ENCODE data around the gene RERE.

Gene RERE

GRCh38 chr1:8472668-8473067, 344.8 kb downstream of the RERE start:
- H3K4me3 ChIP-seq, result no peak overlapping the region
- DNase-seq (ENCODE audit: low read depth, low spot score), result no peak

DNA sequence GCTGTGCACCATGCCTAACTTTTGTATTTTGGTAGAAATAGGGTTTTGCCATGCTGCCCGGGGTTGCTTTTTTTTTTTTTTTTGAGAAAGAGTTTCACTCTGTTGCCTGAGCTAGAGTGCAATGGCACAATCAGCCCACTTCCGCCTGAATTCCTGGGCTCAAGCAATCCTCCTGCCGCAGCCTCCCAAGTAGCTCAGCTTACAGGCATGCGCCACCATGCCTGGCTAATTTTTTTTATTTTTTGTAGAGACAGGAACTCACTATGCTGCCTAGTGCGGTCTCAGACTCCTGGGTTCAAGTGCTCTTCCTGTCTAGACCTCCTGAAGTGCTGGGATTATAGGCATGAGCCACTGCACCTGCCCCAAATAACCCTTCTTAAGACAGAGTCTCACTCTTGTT, 346.0 kb downstream of the RERE start:
- TF ChIP-seq POLR2AphosphoS5 (IDR thresholded peaks at IDR 0.05; ENCODE audit: borderline replicate concordance, low read depth, low read length) (no peak), FOXP2 (optimal IDR thresholded peaks at IDR 0.05; ENCODE audit: control extremely low read depth, extremely low read length, insufficient read depth) (no peak), EZH2 (IDR thresholded peaks at IDR 0.05) (no peak)

More at GRCh38 chr1:8472668-8473067, 344.8 kb downstream of the RERE start:
- Histone ChIP-seq H3K9me3 (ENCODE audit: low read depth, low read length) (no peaks in the 10 kb centered on the region), H3K27ac (no peak overlapping the region), H3K9ac (ENCODE audit: insufficient read length) (no peak overlapping the region), H3K36me3 (ENCODE audit: insufficient read depth, low read length) (no peaks in the 10 kb centered on the region)
- TF ChIP-seq POLR2AphosphoS5 (IDR thresholded peaks at IDR 0.05; ENCODE audit: borderline replicate concordance, low read depth, low read length) (no peak), EZH2 (IDR thresholded peaks at IDR 0.05) (no peak), FOXP2 (optimal IDR thresholded peaks at IDR 0.05; ENCODE audit: control extremely low read depth, extremely low read length, insufficient read depth) (no peak)

GRCh38 chr1:8468751-8469150, 348.7 kb downstream of the RERE start:
- H3K27ac ChIP-seq, result no peak overlapping the region
- H3K4me3 ChIP-seq, result no peak overlapping the region
- TF ChIP-seq FOXP2 (optimal IDR thresholded peaks at IDR 0.05; ENCODE audit: control extremely low read depth, extremely low read length, insufficient read depth), result no peak
- TF ChIP-seq EZH2 (IDR thresholded peaks at IDR 0.05), result no peak
- TF ChIP-seq POLR2AphosphoS5 (IDR thresholded peaks at IDR 0.05; ENCODE audit: borderline replicate concordance, low read depth, low read length), result no peak
- H3K9ac ChIP-seq (ENCODE audit: insufficient read length), result no peak overlapping the region
- no peak for DNase-seq (ENCODE audit: low read depth, low spot score)
- H3K9me3 ChIP-seq (ENCODE audit: low read depth, low read length), result no peaks in the 10 kb centered on the region
- no peaks in the 10 kb centered on the region; the same call in 1 of the 2 replicates for H3K36me3 ChIP-seq (ENCODE audit: insufficient read depth, low read length)

More for the DNA sequence above, 346.0 kb downstream of the RERE start:
- no peak overlapping the region for H3K27ac ChIP-seq
- no peak for DNase-seq (ENCODE audit: low read depth, low spot score)
- H3K36me3 ChIP-seq (ENCODE audit: insufficient read depth, low read length), result no peaks in the 10 kb centered on the region
- no peaks in the 10 kb centered on the region for H3K9me3 ChIP-seq (ENCODE audit: low read depth, low read length)
- no peak overlapping the region for H3K4me3 ChIP-seq
- H3K9ac ChIP-seq (ENCODE audit: insufficient read length), result no peak overlapping the region

DNA sequence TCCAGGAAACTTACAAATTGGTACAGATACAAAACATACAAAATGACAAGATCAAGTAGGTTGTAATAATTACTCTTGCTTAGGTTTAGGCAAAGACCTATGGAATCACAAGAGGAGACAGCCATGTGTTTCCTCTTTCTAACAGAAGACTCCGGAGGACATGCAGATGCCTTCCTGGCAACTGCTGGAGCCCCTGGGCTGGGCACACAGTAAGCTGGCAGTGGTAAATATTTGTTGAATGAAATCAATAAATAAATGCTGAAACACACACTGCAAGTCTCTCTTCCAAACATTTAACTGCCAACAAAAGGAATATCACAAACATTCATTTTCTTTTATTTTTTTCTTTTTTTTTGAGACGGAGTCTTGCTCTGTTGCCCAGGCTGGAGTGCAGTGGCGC, 350.1 kb downstream of the RERE start:
- DNase-seq (ENCODE audit: low read depth, low spot score), result no peak
- Histone ChIP-seq H3K4me3 (no peak overlapping the region), H3K9me3 (ENCODE audit: low read depth, low read length) (no peaks in the 10 kb centered on the region), H3K27ac (no peak overlapping the region), H3K36me3 (ENCODE audit: insufficient read depth, low read length) (no peaks in the 10 kb centered on the region; the same call in 1 of the 2 replicates), H3K9ac (ENCODE audit: insufficient read length) (no peak overlapping the region)
- TF ChIP-seq POLR2AphosphoS5 (IDR thresholded peaks at IDR 0.05; ENCODE audit: borderline replicate concordance, low read depth, low read length), result no peak
- TF ChIP-seq EZH2 (IDR thresholded peaks at IDR 0.05), result no peak
- no peak for TF ChIP-seq FOXP2 (optimal IDR thresholded peaks at IDR 0.05; ENCODE audit: control extremely low read depth, extremely low read length, insufficient read depth)

DNA sequence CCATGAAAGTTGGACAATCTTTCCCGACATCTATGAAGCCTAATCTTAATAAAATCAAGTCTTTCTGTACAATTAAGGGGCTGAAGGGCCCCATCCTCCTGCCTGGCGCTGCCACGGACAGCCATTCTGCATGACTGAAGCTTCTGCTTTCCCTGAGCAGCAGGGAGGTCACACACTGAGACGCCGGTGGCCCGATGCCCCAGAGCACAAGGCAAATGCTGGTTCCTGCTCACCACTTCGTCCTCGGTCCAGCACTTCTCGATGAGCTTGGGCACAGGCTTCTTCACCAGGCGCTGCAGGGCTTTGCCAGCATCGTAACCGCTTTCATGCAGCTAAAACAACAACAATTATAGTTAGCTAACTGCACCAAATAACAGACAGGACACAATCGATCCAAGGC, 351.7 kb downstream of the RERE start:
- TF ChIP-seq EZH2 (IDR thresholded peaks at IDR 0.05) (no peak), POLR2AphosphoS5 (IDR thresholded peaks at IDR 0.05; ENCODE audit: borderline replicate concordance, low read depth, low read length) (no peak), FOXP2 (optimal IDR thresholded peaks at IDR 0.05; ENCODE audit: control extremely low read depth, extremely low read length, insufficient read depth) (no peak)
- Histone ChIP-seq H3K9me3 (ENCODE audit: low read depth, low read length) (no peaks in the 10 kb centered on the region), H3K36me3 (ENCODE audit: insufficient read depth, low read length) (no peaks in the 10 kb centered on the region; the same call in 1 of the 2 replicates), H3K27ac (no peak overlapping the region), H3K9ac (ENCODE audit: insufficient read length) (no peak overlapping the region), H3K4me3 (no peak overlapping the region)
- no peak for DNase-seq (ENCODE audit: low read depth, low spot score)

- H3K36me3 ChIP-seq (ENCODE audit: insufficient read depth, low read length), result no peaks in the 10 kb centered on the region; the same call in 1 of the 2 replicates
- no peak for DNase-seq (ENCODE audit: low read depth, low spot score)
- no peak for TF ChIP-seq POLR2AphosphoS5 (IDR thresholded peaks at IDR 0.05; ENCODE audit: borderline replicate concordance, low read depth, low read length)
- no peak for TF ChIP-seq FOXP2 (optimal IDR thresholded peaks at IDR 0.05; ENCODE audit: control extremely low read depth, extremely low read length, insufficient read depth)
- TF ChIP-seq EZH2 (IDR thresholded peaks at IDR 0.05), result no peak
- H3K9ac ChIP-seq (ENCODE audit: insufficient read length), result no peak overlapping the region
- H3K9me3 ChIP-seq (ENCODE audit: low read depth, low read length), result no peaks in the 10 kb centered on the region
- H3K27ac ChIP-seq, result no peak overlapping the region
- no peak overlapping the region for H3K4me3 ChIP-seq
Measured at GRCh38 chr1:8465013-8465412, 352.4 kb downstream of the RERE start.

- H3K36me3 ChIP-seq (ENCODE audit: insufficient read depth, low read length), result no peaks in the 10 kb centered on the region; the same call in 1 of the 2 replicates
- no peak overlapping the region for H3K9ac ChIP-seq (ENCODE audit: insufficient read length)
- H3K27ac ChIP-seq, result no peak overlapping the region
- TF ChIP-seq POLR2AphosphoS5 (IDR thresholded peaks at IDR 0.05; ENCODE audit: borderline replicate concordance, low read depth, low read length) (no peak), EZH2 (IDR thresholded peaks at IDR 0.05) (no peak), FOXP2 (optimal IDR thresholded peaks at IDR 0.05; ENCODE audit: control extremely low read depth, extremely low read length, insufficient read depth) (no peak)
- H3K4me3 ChIP-seq, result 0 out of 2 replicates have a peak overlapping the region, but pooled peaks have one; percentile 18
- H3K9me3 ChIP-seq (ENCODE audit: low read depth, low read length), result no peaks in the 10 kb centered on the region
- no peak for DNase-seq (ENCODE audit: low read depth, low spot score)
Measured at GRCh38 chr1:8464377-8464776, 353.1 kb downstream of the RERE start.

- H3K36me3 ChIP-seq (ENCODE audit: insufficient read depth, low read length), result no peaks in the 10 kb centered on the region; the same call in 1 of the 2 replicates
- TF ChIP-seq EZH2 (IDR thresholded peaks at IDR 0.05) (no peak), POLR2AphosphoS5 (IDR thresholded peaks at IDR 0.05; ENCODE audit: borderline replicate concordance, low read depth, low read length) (peak; percentile 50; the same call in 1 of the 2 replicates), FOXP2 (optimal IDR thresholded peaks at IDR 0.05; ENCODE audit: control extremely low read depth, extremely low read length, insufficient read depth) (peak; percentile 85)
- no peak overlapping the region for H3K9ac ChIP-seq (ENCODE audit: insufficient read length)
- H3K4me3 ChIP-seq, result peak overlapping the region; percentile 61
- peak; percentile 93 for DNase-seq (ENCODE audit: low read depth, low spot score)
- H3K27ac ChIP-seq, result peak overlapping the region; percentile 82
- H3K9me3 ChIP-seq (ENCODE audit: low read depth, low read length), result no peaks in the 10 kb centered on the region
Measured at GRCh38 chr1:8463144-8463927, 354.1 kb downstream of the RERE start.

Measured in SK-N-MC (cell line).